ENCODE data around the gene PLAU. TPM values are rescaled to one million over a fixed set of nuclear protein-coding genes. Genes with fewer than 3 reads are reported as not detected.
"Not testable (repeated sequence)": the region's sequence is repeated elsewhere in the genome, so short reads cannot be mapped to it uniquely, and the experiment has no call there.

Gene PLAU
- total RNA-seq, 2 experiments from 2014 or later: 2.2 to 4.8 TPM

DNA sequence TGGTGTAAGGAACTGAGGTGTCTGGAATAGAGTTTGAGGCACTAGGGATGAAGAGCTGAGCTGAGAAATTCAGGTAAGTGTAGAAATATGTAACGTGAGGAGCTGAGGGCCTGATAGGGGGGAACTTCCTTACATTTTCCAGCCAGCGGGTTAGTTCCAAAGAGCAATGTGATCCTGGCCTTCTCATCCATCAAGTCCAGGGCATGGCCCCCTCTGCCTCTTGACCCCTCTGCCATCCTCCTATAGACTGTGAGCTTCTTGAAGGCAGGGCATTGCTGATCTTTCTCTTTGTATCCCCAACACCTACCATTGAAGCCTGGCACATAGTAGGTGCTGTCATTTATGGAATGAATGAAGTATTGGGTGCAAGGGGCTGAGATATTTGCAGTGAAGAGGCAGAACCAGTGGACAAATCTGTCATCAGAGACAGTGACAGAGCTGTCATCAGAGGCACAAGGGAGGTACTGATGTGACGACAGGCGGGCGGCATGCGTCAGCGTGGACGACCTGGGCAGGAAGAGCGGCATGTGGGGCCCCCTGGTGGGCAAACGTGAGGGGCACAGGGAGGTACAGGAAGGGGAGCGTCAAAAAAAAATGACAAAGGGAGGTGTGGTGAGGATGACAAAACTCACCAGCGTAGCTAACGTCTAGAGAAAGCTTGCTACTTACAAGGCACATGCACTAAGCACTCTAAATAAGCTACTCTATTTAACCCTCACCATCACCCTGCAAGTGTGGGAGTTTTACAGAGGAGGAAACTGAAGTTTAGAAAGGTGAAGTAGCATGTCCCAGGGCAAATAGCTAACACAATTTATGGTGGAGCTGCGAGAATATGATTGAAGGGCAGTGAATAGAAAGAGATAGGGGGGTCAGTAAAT lies 31.4 kb upstream of the PLAU start:
- Mint-ChIP-seq H3K4me3 (peak overlapping the region; percentile 5), H3K9me3 (ENCODE audit: low read depth) (no peaks in the 10 kb centered on the region), H3K27me3 (peaks cover 15% of the 10 kb centered on the region), H3K27ac (peak overlapping the region; percentile 66), H3K4me1 (peaks cover 37% of the 10 kb centered on the region), H3K36me3 (no peaks in the 10 kb centered on the region)
- CTCF ChIA-PET: interaction anchor here (0.5 to 18.2 kb wide), 43 partner anchors 10 to 1276 kb away, joined by 3 to 642 read pairs (median 5); partner anchors contain the start of genes CHCHD1 and PLAU
- ATAC-seq (peak; percentile 98), DNase-seq (peak; percentile 96)

DNA sequence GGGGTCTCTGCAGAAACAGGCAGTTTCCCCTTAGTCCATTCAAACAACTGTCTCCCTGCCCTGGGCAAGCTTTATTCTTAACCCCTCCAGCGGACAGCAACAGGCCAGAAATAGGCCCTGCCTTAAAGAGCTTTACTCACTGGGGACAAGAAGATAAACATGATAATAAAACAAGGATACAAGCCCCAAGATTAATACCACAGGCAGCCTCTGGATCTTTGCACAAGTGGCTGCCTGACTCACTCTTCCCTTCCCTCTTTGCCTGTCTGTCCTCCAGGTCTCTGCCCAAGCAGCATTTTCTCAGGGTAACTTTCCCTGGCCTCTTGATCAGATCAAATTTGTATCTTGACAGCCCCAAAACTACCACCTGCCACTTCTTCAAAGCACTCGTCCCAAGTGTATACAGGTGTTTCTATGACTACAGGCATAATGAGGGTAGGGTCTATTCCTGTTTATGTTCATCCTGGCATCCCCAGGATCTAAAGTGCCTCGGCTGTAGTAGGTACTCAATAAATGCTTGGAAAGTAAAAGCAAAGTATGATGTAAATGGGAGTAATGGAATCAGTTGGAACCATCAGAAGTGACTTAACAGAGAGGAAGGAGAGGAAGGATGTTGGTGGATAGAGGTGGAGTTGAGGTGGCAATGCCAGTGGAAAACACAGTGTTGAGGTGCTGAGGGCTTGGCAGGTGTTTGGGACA lies 29.6 kb upstream of the PLAU start:
- ATAC-seq (no peak), DNase-seq (no peak)
- Mint-ChIP-seq H3K9me3 (ENCODE audit: low read depth) (no peaks in the 10 kb centered on the region), H3K36me3 (no peaks in the 10 kb centered on the region), H3K27me3 (peaks cover 19% of the 10 kb centered on the region), H3K4me3 (no peak overlapping the region), H3K27ac (no peak overlapping the region), H3K4me1 (peaks cover 32% of the 10 kb centered on the region)
- CTCF ChIA-PET: interaction anchor here (0.6 to 18.2 kb wide), 10 partner anchors 17 to 202 kb away, joined by 3 to 642 read pairs (median 18); a partner anchor contains a TSS

DNA sequence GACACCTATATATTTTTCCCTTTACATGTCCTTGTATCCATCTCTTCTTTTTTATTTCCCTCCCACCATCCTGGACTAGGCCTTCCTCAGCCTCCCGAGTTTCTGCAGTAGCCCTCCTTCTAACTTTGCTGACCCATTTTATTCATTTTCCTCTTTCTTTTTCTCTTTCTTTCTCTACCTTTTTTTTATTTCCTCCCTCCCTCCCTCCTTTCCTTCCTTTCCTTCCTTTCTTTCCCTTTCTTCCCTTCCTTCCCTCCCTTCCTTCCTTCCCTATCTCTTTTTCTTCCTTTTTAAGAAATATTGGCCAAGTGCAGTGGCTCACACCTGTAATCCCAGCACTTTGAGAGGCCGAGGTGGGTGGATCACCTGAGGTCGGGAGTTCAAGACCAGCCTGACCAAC lies 26.9 kb upstream of the PLAU start:
- H3K36me3 Mint-ChIP-seq: no peaks in the 10 kb centered on the region
- no peak overlapping the region for H3K27ac Mint-ChIP-seq
- H3K4me3 Mint-ChIP-seq: no peak overlapping the region
- DNase-seq (no peak), ATAC-seq (no peak)
- H3K9me3 Mint-ChIP-seq (ENCODE audit: low read depth): no peaks in the 10 kb centered on the region
- peaks cover 10% of the 10 kb centered on the region for H3K27me3 Mint-ChIP-seq
- peaks cover 23% of the 10 kb centered on the region for H3K4me1 Mint-ChIP-seq
- CTCF ChIA-PET: interaction anchor here (13.8 to 18.2 kb wide), 2 partner anchors 39 to 56 kb away, joined by 411 to 642 read pairs; no protein-coding TSS in a partner anchor

DNA sequence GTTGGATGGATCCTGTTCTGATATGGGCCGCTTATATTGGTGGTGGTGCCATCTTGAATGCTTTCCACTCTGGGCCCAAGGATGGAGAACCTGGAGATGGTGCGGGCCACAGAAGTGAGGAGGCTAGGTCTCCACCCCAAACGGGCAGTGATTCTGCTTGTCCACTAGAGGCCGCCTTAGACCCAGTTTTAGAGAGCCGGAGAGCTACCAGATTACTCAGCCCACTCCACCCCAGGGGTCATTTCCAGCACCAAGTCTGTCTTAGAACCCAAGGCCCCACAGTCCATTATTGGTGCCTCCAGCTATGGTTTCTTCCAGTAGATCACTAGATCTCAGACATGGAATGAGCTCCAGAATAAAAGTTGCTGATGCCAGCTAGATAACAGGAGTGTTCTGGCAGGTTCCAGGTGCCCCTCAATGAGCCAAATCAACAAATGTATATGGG lies 24.8 kb upstream of the PLAU start:
- CTCF ChIA-PET: interaction anchor here (0.5 to 18.2 kb wide), 40 partner anchors 8 to 358 kb away, joined by 3 to 642 read pairs (median 6); partner anchors contain the start of genes CAMK2G and PLAU
- DNase-seq (peak; percentile 78), ATAC-seq (peak; percentile 97)
- Mint-ChIP-seq H3K36me3 (no peaks in the 10 kb centered on the region), H3K4me1 (peaks cover 12% of the 10 kb centered on the region), H3K27ac (no peak overlapping the region), H3K27me3 (peaks cover 3% of the 10 kb centered on the region), H3K4me3 (no peak overlapping the region), H3K9me3 (ENCODE audit: low read depth) (no peaks in the 10 kb centered on the region)

DNA sequence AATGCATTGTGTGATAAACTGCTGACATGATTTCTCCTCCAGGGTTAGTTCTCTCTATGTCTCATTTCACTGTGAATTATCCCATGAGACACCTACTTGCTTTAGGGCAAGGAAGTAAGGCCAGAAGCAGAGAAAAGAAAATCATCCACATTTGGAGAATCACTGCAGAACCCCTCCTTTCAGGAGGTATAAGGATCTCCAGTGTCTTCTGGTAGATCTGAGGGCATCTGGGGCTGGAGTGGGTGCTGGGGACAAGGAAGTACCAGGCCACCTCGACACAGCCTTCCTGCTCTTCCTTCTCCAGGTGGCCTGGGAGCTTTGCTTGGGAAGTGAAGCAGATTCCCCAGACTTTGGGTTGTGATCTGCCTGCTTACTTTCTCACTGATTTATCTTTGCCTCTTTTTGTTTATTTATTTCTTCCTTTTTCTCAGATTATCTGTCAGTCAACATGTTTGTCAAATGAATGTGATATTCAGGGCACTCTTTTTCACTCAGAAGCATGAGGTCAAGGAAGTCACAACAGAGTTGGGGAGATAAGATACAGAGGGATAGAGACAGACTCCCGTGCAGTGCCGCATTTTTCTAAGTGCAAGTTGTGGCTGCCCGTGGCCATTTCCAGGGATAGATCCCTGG lies 24.2 kb upstream of the PLAU start:
- H3K27ac Mint-ChIP-seq: no peak overlapping the region
- peaks cover 12% of the 10 kb centered on the region for H3K4me1 Mint-ChIP-seq
- CTCF ChIA-PET: interaction anchor here (0.7 to 18.2 kb wide), 44 partner anchors 8 to 357 kb away, joined by 3 to 642 read pairs (median 5); partner anchors contain the start of genes CAMK2G and PLAU
- peaks cover 3% of the 10 kb centered on the region for H3K27me3 Mint-ChIP-seq
- no peak overlapping the region for H3K4me3 Mint-ChIP-seq
- ATAC-seq (no peak), DNase-seq (no peak)
- H3K9me3 Mint-ChIP-seq (ENCODE audit: low read depth): no peaks in the 10 kb centered on the region
- no peaks in the 10 kb centered on the region for H3K36me3 Mint-ChIP-seq

DNA sequence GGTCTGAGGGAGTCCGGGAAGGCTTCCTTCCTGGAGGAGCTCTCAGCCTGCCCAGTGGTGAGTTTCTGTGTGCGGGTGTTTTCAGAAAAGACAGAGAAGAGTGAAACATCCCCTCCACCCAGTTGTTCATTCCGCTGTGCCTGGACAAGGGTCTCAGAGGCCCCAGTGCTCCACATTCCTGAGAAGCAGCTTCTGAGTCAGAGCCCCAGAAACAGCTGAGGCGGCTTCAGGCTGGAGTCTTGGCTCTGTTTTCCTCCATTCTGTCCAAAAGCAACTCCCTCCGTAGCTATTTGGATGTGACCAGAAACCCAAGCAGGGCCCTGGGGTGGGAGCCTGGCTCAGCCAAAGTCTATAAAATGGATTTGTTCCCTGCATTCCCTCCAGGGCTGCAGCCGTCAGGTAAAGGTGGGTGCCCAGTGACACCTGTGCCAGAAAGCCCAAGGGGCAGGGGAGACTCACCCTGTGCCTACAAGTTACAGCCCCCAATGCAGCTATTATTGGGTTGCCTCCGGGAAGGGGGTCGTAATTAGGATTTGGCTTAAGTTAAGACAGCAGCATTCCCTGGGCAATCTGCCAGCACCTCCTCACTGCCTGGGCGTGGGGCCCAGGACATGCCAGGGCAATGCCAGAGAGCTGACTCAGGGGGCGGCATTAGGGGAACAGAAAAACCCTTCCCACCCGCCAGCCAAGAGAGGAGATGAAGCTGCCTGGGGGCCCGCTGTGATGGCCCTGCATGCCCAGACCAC lies 23.5 kb upstream of the PLAU start:
- CTCF ChIA-PET: interaction anchor here (0.8 to 18.2 kb wide), 21 partner anchors 8 to 340 kb away, joined by 3 to 642 read pairs (median 6); no protein-coding TSS in a partner anchor
- ATAC-seq: no peak
- DNase-seq: no peak
- Mint-ChIP-seq H3K27me3 (peaks cover 5% of the 10 kb centered on the region), H3K4me1 (peaks cover 12% of the 10 kb centered on the region), H3K36me3 (no peaks in the 10 kb centered on the region), H3K4me3 (no peak overlapping the region), H3K9me3 (ENCODE audit: low read depth) (no peaks in the 10 kb centered on the region), H3K27ac (no peak overlapping the region)

DNA sequence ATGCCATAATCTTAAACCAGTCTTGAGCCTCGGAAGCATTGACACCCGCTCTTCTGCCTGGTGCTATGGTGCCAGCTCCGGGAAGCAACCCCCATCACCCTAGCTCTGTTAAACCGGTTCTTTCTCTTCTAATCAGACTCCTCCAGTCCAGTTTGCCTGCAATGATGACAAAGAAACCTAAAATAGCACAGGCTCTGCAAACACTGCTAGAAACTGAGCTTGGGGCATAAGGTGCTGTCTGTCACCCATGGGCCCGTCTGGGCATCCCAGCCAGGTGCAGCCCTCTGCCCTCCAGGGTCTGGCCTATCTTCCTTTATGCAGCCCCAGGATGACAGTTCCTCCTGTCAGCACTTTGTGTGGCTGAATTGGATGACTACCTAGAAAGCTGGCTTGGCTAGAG lies 22.4 kb upstream of the PLAU start:
- no peak overlapping the region for H3K27ac Mint-ChIP-seq
- no peaks in the 10 kb centered on the region for H3K36me3 Mint-ChIP-seq
- no peak overlapping the region for H3K4me3 Mint-ChIP-seq
- no peaks in the 10 kb centered on the region for H3K9me3 Mint-ChIP-seq (ENCODE audit: low read depth)
- H3K4me1 Mint-ChIP-seq: peaks cover 15% of the 10 kb centered on the region
- peaks cover 7% of the 10 kb centered on the region for H3K27me3 Mint-ChIP-seq
- ATAC-seq (no peak), DNase-seq (no peak)
- CTCF ChIA-PET: interaction anchor here (0.9 to 18.2 kb wide), 15 partner anchors 9 to 325 kb away, joined by 3 to 642 read pairs (median 4); no protein-coding TSS in a partner anchor

DNA sequence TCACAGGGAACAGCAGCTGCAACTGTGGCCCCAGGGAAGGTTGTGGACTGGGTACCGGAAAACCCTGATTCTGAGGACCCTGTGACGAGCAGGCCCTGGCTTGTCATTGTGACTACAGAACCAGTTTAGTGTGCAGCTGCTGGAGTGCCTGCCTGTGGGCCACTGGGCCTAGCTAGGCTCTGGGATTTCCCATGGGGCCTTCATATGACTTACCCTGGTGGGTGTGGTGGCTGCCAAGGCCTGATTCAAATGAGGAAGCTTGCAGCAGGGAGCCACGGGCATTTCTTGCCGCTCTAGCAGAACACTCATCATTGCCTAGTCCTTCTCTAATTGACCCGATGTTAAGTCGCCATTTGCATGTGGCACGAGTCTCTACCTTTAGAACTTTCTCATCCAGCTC lies 21.9 kb upstream of the PLAU start:
- Mint-ChIP-seq H3K36me3 (no peaks in the 10 kb centered on the region), H3K4me1 (peaks cover 18% of the 10 kb centered on the region), H3K27me3 (peaks cover 7% of the 10 kb centered on the region), H3K9me3 (ENCODE audit: low read depth) (no peaks in the 10 kb centered on the region), H3K4me3 (no peak overlapping the region), H3K27ac (no peak overlapping the region)
- CTCF ChIA-PET: interaction anchor here (0.9 to 18.2 kb wide), 9 partner anchors 9 to 324 kb away, joined by 3 to 642 read pairs (median 6); no protein-coding TSS in a partner anchor
- DNase-seq (no peak), ATAC-seq (no peak)

DNA sequence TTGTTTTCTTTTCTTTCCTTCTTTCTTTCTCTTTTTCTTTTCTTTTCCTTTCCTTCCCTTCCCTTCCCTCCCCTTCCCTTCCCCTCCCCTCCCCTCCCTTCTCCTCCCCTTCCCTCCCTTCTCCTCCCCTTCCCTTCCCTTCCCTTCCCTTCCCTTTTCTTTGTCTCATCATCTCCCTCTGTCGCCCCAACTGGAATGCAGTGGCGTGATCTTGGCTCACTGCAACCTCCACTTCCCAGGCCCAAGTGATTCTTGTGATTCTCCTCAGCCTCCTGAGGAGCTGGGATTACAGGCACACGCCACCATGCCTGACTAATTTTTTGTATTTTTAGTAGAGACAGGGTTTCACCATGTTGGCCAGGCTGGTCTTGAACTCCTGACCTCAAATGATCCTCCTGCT lies 21.5 kb upstream of the PLAU start:
- not testable (repeated sequence) for ATAC-seq; DNase-seq; H3K27me3 Mint-ChIP-seq; H3K36me3 Mint-ChIP-seq; H3K9me3 Mint-ChIP-seq (ENCODE audit: low read depth); H3K27ac Mint-ChIP-seq; H3K4me3 Mint-ChIP-seq
- CTCF ChIA-PET: interaction anchor here (1.8 to 18.2 kb wide), 6 partner anchors 10 to 190 kb away, joined by 4 to 642 read pairs (median 30); no protein-coding TSS in a partner anchor
- H3K4me1 Mint-ChIP-seq: peaks cover 22% of the 10 kb centered on the region

DNA sequence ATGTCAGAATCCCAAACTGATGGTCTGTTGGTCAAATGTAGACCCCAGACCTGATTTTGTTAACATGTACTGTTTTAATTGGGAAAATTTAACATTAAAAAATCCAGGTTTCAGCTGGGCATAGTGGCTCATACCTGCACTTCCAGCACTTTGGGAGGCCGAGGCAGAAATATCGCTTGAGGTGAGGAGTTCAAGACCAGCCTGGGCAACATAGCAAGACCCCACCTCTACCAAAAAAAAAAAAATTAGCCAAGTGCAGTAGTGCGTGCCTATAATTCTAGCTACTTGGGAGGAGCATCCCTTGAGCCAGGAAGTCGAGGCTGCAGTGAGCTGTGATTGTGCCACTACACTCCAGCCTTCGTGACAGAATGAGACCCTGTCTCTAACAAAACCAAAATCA lies 20.7 kb upstream of the PLAU start:
- DNase-seq (no peak), ATAC-seq (no peak)
- Mint-ChIP-seq H3K27me3 (peaks cover 7% of the 10 kb centered on the region), H3K4me3 (no peak overlapping the region), H3K27ac (no peak overlapping the region), H3K36me3 (no peaks in the 10 kb centered on the region), H3K9me3 (ENCODE audit: low read depth) (no peaks in the 10 kb centered on the region), H3K4me1 (peaks cover 28% of the 10 kb centered on the region)
- CTCF ChIA-PET: interaction anchor here (1.6 to 18.2 kb wide), 5 partner anchors 9 to 213 kb away, joined by 3 to 642 read pairs (median 17); no protein-coding TSS in a partner anchor

DNA sequence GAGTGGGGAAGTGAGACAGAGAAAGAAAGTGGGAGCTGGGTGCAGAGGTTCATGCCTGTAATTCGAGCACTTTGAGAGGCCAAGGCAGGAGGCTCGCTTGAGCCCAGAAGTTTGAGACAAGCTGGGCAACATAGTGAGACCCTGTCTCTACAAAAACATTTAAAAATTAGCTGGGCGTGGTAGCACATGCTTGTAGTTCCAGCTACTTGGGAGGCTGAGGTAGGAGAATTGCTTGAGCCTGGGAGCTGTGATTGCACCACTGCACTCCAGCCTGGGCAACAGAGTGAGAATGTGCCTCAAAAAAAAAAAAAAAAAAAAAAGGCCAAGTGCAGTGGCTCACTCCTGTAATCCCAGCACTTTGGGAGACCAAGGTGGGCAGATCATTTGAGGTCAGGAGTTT lies 20.1 kb upstream of the PLAU start:
- H3K4me1 Mint-ChIP-seq: peaks cover 30% of the 10 kb centered on the region
- not testable (repeated sequence) for H3K9me3 Mint-ChIP-seq (ENCODE audit: low read depth); H3K36me3 Mint-ChIP-seq; DNase-seq; H3K27me3 Mint-ChIP-seq; H3K4me3 Mint-ChIP-seq; ATAC-seq; H3K27ac Mint-ChIP-seq
- CTCF ChIA-PET: interaction anchor here (0.6 to 18.2 kb wide), 7 partner anchors 9 to 212 kb away, joined by 3 to 642 read pairs (median 4); no protein-coding TSS in a partner anchor

DNA sequence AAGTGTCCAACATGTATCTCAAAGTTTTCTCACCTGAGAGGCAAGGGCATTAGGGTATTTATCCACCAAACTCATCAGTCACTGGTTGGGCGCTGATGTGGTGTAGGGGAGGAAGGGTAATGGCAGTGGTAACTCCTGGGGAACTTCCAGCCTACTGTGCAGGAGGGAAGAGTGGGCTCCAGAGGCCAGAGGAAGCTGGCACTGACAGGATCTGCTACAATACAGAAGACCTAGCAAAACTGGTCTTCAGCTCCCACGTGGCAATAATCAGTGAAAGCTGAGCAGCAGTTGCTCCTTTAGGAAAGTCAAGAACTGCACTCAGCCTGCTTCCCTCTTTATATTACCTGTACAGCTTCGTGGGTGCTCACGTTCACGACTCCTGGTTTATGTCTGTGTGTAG lies 19.4 kb upstream of the PLAU start:
- no peak overlapping the region for H3K4me3 Mint-ChIP-seq
- CTCF ChIA-PET: interaction anchor here (0.6 to 18.2 kb wide), 9 partner anchors 8 to 212 kb away, joined by 3 to 642 read pairs (median 4); no protein-coding TSS in a partner anchor
- DNase-seq (no peak), ATAC-seq (no peak)
- H3K27me3 Mint-ChIP-seq: peaks cover 3% of the 10 kb centered on the region
- peaks cover 23% of the 10 kb centered on the region for H3K4me1 Mint-ChIP-seq
- H3K9me3 Mint-ChIP-seq (ENCODE audit: low read depth): no peaks in the 10 kb centered on the region
- H3K27ac Mint-ChIP-seq: no peak overlapping the region
- H3K36me3 Mint-ChIP-seq: no peaks in the 10 kb centered on the region
